HepG2 (cell line): ENCODE measurements around the gene ZNF665. TPM values are rescaled to one million over a fixed set of nuclear protein-coding genes. Genes with fewer than 3 reads are reported as not detected.
A peak's percentile ranks its signal among the peaks of the same experiment; 100 is the strongest.

Experiments used
- ATAC-seq: fragments of 200-7000 bp; cut with Tn5 transposase; 3 replicates; pipeline ENCODE4 v1.9.1; 2020; ENCODE audit warnings: mild to moderate bottlenecking, moderate library complexity
- BruUV-seq: library from RNA; stranded (reverse); fragments of 400-500 nt; replicated peaks from 2 replicates; lab custom pipeline; 2021; lab: Mats Ljungman, UMichigan
- CTCF ChIA-PET: fragments of 300-600 bp; formaldehyde crosslinking; extraction: SDS; loops from one replicate; lab custom pipeline; 2021; ENCODE audit warnings: low total read pairs, inconsistent platforms, low intra/inter-chr PET ratio; lab: Yijun Ruan, JAX
- POLR2A ChIA-PET: fragments of 350-600 bp; sonication (Branson Sonifier 250); formaldehyde crosslinking; loops from one replicate; lab custom pipeline; 2020; ENCODE audit warnings: antibody characterized with exemption, inconsistent platforms; lab: Yijun Ruan, JAX
- DNase-seq: peaks from one replicate; pipeline ENCODE4 v3.0.0-alpha.2; 2015; ENCODE audit warnings: low spot score
- FAIRE-seq: peaks from 3 replicates; lab custom pipeline; 2011; peaks lifted over from hg19 to GRCh38; lab: Jason Lieb, UNC
- H2AFZ ChIP-seq: one replicate; pipeline ENCODE4 v1.6.1; 2011; ENCODE audit warnings: low read length, inconsistent platforms
- H3K27ac ChIP-seq: fragments of 300-600 bp; 3 replicates; pipeline ENCODE4 v1.8.0; 2011; ENCODE audit warnings: mixed run types, mild to moderate bottlenecking, mixed read lengths, low read length, inconsistent platforms; ENCODE audit not compliant: insufficient read depth; ENCODE audit errors: extremely low read length
- H3K27me3 ChIP-seq, 2 experiments: fragments of 200-600 bp in 1 of 2; 2 replicates in 1 of 2; 3 replicates in 1 of 2; pipeline versions ENCODE4 v1.6.0 to v1.8.0; 2011; ENCODE audit warnings: low read length in 2 of 2, mild to moderate bottlenecking in 2 of 2, moderate library complexity in 2 of 2, inconsistent platforms in 1 of 2; ENCODE audit not compliant: insufficient read depth in 2 of 2, control insufficient read depth in 1 of 2
- H3K36me3 ChIP-seq, 2 experiments: fragments of 200-600 bp in 1 of 2; replicated peaks in 1 of 2; 2 replicates in 1 of 2; 3 replicates in 1 of 2; pipeline versions ENCODE4 v1.5.1 to v1.8.0; 2011; ENCODE audit warnings: low read length in 2 of 2, inconsistent platforms in 1 of 2; ENCODE audit not compliant: insufficient read depth in 2 of 2, control insufficient read depth in 1 of 2
- H3K4me1 ChIP-seq: 2 replicates; pipeline ENCODE4 v1.5.1; 2012; ENCODE audit warnings: low read length, inconsistent platforms; ENCODE audit not compliant: insufficient read depth
- H3K4me2 ChIP-seq: 2 replicates; pipeline ENCODE4 v1.6.0; 2011; ENCODE audit warnings: low read depth, low read length, inconsistent platforms
- H3K4me3 ChIP-seq, 3 experiments: fragments of 200-600 bp in 1 of 3; sonication (generic), shearing (Covaris generic) in 1 of 3; replicated peaks in 1 of 3; 2 replicates each; pipeline ENCODE4 v1.5.1; 2011 to 2016; ENCODE audit warnings: low read length in 3 of 3, inconsistent platforms in 2 of 3, low read depth in 2 of 3, mild to moderate bottlenecking in 2 of 3, control low read depth in 1 of 3, mixed read lengths in 1 of 3; ENCODE audit not compliant: insufficient read depth in 1 of 3
- H3K79me2 ChIP-seq: one replicate; pipeline ENCODE4 v1.6.1; 2011; ENCODE audit warnings: low read length, inconsistent platforms; ENCODE audit not compliant: insufficient read depth
- H3K9ac ChIP-seq: 2 replicates; pipeline ENCODE4 v1.6.0; 2011; ENCODE audit warnings: mild to moderate bottlenecking, low read depth, low read length, inconsistent platforms; ENCODE audit not compliant: insufficient read depth
- H3K9me3 ChIP-seq: 2 replicates; pipeline ENCODE4 v1.5.1; 2012; ENCODE audit warnings: mild to moderate bottlenecking, low read length
- H4K20me1 ChIP-seq: 2 replicates; pipeline ENCODE4 v1.6.0; 2011; ENCODE audit warnings: inconsistent platforms, mild to moderate bottlenecking, low read length, moderate library complexity; ENCODE audit not compliant: insufficient read depth
- CEBPB ChIP-seq: IDR thresholded peaks from 2 replicates; pipeline ENCODE4 v1.6.1; 2011; ENCODE audit warnings: low read depth, low read length, improper control_type of control experiment, borderline replicate concordance
- ETS1 ChIP-seq: sonication (generic); formaldehyde crosslinking; IDR thresholded peaks from 2 replicates; pipeline ENCODE4 v1.4.0; 2020; ENCODE audit warnings: missing genetic modification reagents
- FOXP1 ChIP-seq, 2 experiments: fragments of 450-650 bp in 1 of 2; IDR thresholded peaks; 2 replicates each; pipeline ENCODE4 v1.6.1; 2017 to 2018; ENCODE audit warnings: antibody characterized with exemption in 1 of 2
- GTF2F1 ChIP-seq: fragments of 150-350 bp; IDR thresholded peaks from 2 replicates; pipeline ENCODE4 v1.6.1; 2014; ENCODE audit warnings: low read length
- MEIS2 ChIP-seq: sonication (generic); formaldehyde crosslinking; IDR thresholded peaks from 2 replicates; pipeline ENCODE4 v1.9.0; 2021; ENCODE audit warnings: mild to moderate bottlenecking, missing genetic modification reagents
- NCOR1 ChIP-seq: fragments of 200-600 bp; sonication (generic); IDR thresholded peaks from 2 replicates; pipeline ENCODE4 v1.7.0; 2017; ENCODE audit warnings: antibody characterized with exemption, low read length, borderline replicate concordance
- SRF ChIP-seq: IDR thresholded peaks from 2 replicates; pipeline ENCODE4 v1.6.1; 2011; ENCODE audit warnings: mild to moderate bottlenecking, low read depth, low read length, moderate library complexity
- ZNF207 ChIP-seq: fragments of 450-650 bp; IDR thresholded peaks from 2 replicates; pipeline ENCODE4 v1.6.1; 2016; ENCODE audit warnings: antibody characterized with exemption, borderline replicate concordance
- WGBS: methylation state at CpG from one replicate; pipeline ENCODE4 v1.1.6; 2017; ENCODE audit warnings: low lambda C conversion rate; 5-methylcytosine and 5-hydroxymethylcytosine counted together
- in situ Hi-C: cut with HindIII; loops from 2 replicates; pipeline ENCODE4 v1.10.0; 2017; ENCODE audit warnings: low pct_unique_long_range_greater_than_20kb; ENCODE audit not compliant: extremely low pct_ligation_motif_present
- intact Hi-C: fragments of 100-400 bp; cut with micrococcal nuclease; formaldehyde crosslinking; loops from one replicate; pipeline ENCODE4 v1.10.0; 2022; ENCODE audit not compliant: unreplicated experiment
- polyA plus RNA-seq, 8 experiments: library from polyadenylated mRNA; depleted of rRNA in 3 of 8; stranded (reverse) in 7 of 8; unstranded in 1 of 8; fragments of >200 nt; fragmentation: Illumina TruSeq in 4 of 8; extraction: Trizol in 4 of 8; gene quantifications; 2 replicates each; pipeline versions ENCODE4 v1.2.1 to v1.2.3, GENCODE V29; 2011 to 2016; ENCODE audit warnings: low read depth in 4 of 8, missing spikeins in 1 of 8, mixed read lengths in 1 of 8; ENCODE audit not compliant: insufficient read depth in 1 of 8
- total RNA-seq, 5 experiments: library from RNA; depleted of rRNA; stranded (reverse); fragments of >200 nt; fragmentation: Illumina TruSeq; extraction: Trizol; gene quantifications; 2 replicates each; pipeline ENCODE4 v1.2.3, GENCODE V29; 2016; ENCODE audit warnings: low read depth in 1 of 5

The ZNF665 gene
- total and polyA plus RNA-seq, 2 of the 13 experiments (the other 11 are each of a cell fraction or from before 2014, with no cell fraction given): 0.45 to 0.49 TPM

GRCh38 chr19:53140351-53140750 is 52.8 kb downstream of the ZNF665 start:
- no peak for DNase-seq
- Histone ChIP-seq H3K27ac (no peak overlapping the region), H2AFZ (no peak overlapping the region), H3K9me3 (peaks cover 85% of the 10 kb centered on the region), H3K4me1 (no peaks in the 10 kb centered on the region), H3K36me3 (no peaks in the 10 kb centered on the region; a peak in 1 of 5 replicates), H3K79me2 (no peaks in the 10 kb centered on the region), H3K4me3 (no peak overlapping the region), H4K20me1 (no peaks in the 10 kb centered on the region), H3K9ac (no peak overlapping the region), H3K4me2 (no peak overlapping the region), H3K27me3 (no peaks in the 10 kb centered on the region)
- TF ChIP-seq ETS1: no peak
- ChIA-PET CTCF (no interaction called here), POLR2A (no interaction called here)
- ATAC-seq: no peak
- intact Hi-C loops (no loop called here), in situ Hi-C loops (no loop called here)
- WGBS: 55% methylated on average over 4 of the region's 4 CpGs
- no TSS peak for BruUV-seq
- FAIRE-seq: no peak

GRCh38 chr19:53136432-53136831 is 56.7 kb downstream of the ZNF665 start:
- intact Hi-C loops: no loop called here
- WGBS: 24% methylated on average over 3 of the region's 3 CpGs
- no peaks in the 10 kb centered on the region for H3K79me2 ChIP-seq
- no peak overlapping the region for H3K27ac ChIP-seq
- H3K4me2 ChIP-seq: no peak overlapping the region
- no peak overlapping the region for H2AFZ ChIP-seq
- H4K20me1 ChIP-seq: no peaks in the 10 kb centered on the region
- H3K36me3 ChIP-seq: no peaks in the 10 kb centered on the region; a peak in 1 of 5 replicates
- no TSS peak for BruUV-seq
- ATAC-seq (no peak), FAIRE-seq (no peak), DNase-seq (no peak)
- peaks cover 69% of the 10 kb centered on the region for H3K9me3 ChIP-seq
- H3K9ac ChIP-seq: no peak overlapping the region
- no peak overlapping the region for H3K4me3 ChIP-seq
- in situ Hi-C loops: no loop called here
- ChIA-PET CTCF (no interaction called here), POLR2A (no interaction called here)
- H3K27me3 ChIP-seq: no peaks in the 10 kb centered on the region
- H3K4me1 ChIP-seq: no peaks in the 10 kb centered on the region
- TF ChIP-seq NCOR1 (no peak), GTF2F1 (no peak), ZNF207 (no peak), MEIS2 (CRISPR knock-in tag) (no peak), FOXP1 (IDR thresholded peaks at IDR 0.05) (no peak), FOXP1 (CRISPR knock-in tag; IDR thresholded peaks at IDR 0.05) (no peak), SRF (no peak), CEBPB (0 out of 2 replicates have a peak, but pooled peaks have one; percentile 29)
